ENCODE results near the gene RARB.

The RARB gene

GRCh38 chr3:25472731-25473130, 44.7 kb downstream of the RARB start:
- DNase-seq (ENCODE audit: low read depth) = no peak

- DNase-seq (ENCODE audit: low read depth) = no peak
Observed at GRCh38 chr3:25473246-25473645, 45.2 kb downstream of the RARB start.

GRCh38 chr3:25474052-25474451, 46.0 kb downstream of the RARB start:
- no peak for DNase-seq (ENCODE audit: low read depth)

- no peak for DNase-seq (ENCODE audit: low read depth)
Observed at GRCh38 chr3:25476639-25477038, 48.6 kb downstream of the RARB start.

- no peak for DNase-seq (ENCODE audit: low read depth)
Observed at GRCh38 chr3:25478211-25478757, 50.2 kb downstream of the RARB start.

- DNase-seq (ENCODE audit: low read depth) = no peak
Observed at GRCh38 chr3:25478964-25479726, 51.1 kb downstream of the RARB start.

GRCh38 chr3:25479727-25480010, 51.6 kb downstream of the RARB start:
- no peak for DNase-seq (ENCODE audit: low read depth)

- DNase-seq (ENCODE audit: low read depth) = no peak
Observed at GRCh38 chr3:25480811-25481210, 52.7 kb downstream of the RARB start.

GRCh38 chr3:25481386-25481785, 53.3 kb downstream of the RARB start:
- no peak for DNase-seq (ENCODE audit: low read depth)

- no peak for DNase-seq (ENCODE audit: low read depth)
Observed at GRCh38 chr3:25483456-25483855, 55.4 kb downstream of the RARB start.

GRCh38 chr3:25485673-25486072, 57.6 kb downstream of the RARB start:
- DNase-seq (ENCODE audit: low read depth) = no peak

- DNase-seq (ENCODE audit: low read depth) = no peak
Observed at GRCh38 chr3:25486932-25487331, 58.9 kb downstream of the RARB start.

- DNase-seq (ENCODE audit: low read depth) = no peak
Observed at GRCh38 chr3:25489858-25490593, 62.0 kb downstream of the RARB start.

GRCh38 chr3:25493246-25493645, 65.2 kb downstream of the RARB start:
- DNase-seq (ENCODE audit: low read depth) = no peak

GRCh38 chr3:25493786-25494185, 65.7 kb downstream of the RARB start:
- DNase-seq (ENCODE audit: low read depth) = no peak

- no peak for DNase-seq (ENCODE audit: low read depth)
Observed at GRCh38 chr3:25495304-25495703, 67.2 kb downstream of the RARB start.

- no peak for DNase-seq (ENCODE audit: low read depth)
Observed at GRCh38 chr3:25495726-25496253, 67.7 kb downstream of the RARB start.

- no peak for DNase-seq (ENCODE audit: low read depth)
Observed at GRCh38 chr3:25497096-25497495, 69.0 kb downstream of the RARB start.

- DNase-seq (ENCODE audit: low read depth) = no peak
Observed at GRCh38 chr3:25500706-25501210, 72.7 kb downstream of the RARB start.

- DNase-seq (ENCODE audit: low read depth) = no peak
Observed at GRCh38 chr3:25502233-25502632, 74.2 kb downstream of the RARB start.

- DNase-seq (ENCODE audit: low read depth) = no peak
Observed at GRCh38 chr3:25503898-25504301, 75.8 kb downstream of the RARB start.

GRCh38 chr3:25505581-25505980, 77.5 kb downstream of the RARB start:
- DNase-seq (ENCODE audit: low read depth) = no peak

- DNase-seq (ENCODE audit: low read depth) = no peak
Observed at GRCh38 chr3:25507811-25508210, 79.7 kb downstream of the RARB start.
